Kasumi-1 (cell line): Measurements from ENCODE around the gene EEF2.

Source experiments
- DNase-seq, 2 experiments: peaks; one replicate each; lab custom pipeline; 2025; lab: John Stamatoyannopoulos, UW

Gene EEF2

GRCh38 chr19:3984584-3984907, 717 bp downstream of the EEF2 start:
- DNase-seq: no peak

GRCh38 chr19:3983936-3984583, 1.2 kb downstream of the EEF2 start:
- no peak for DNase-seq

GRCh38 chr19:3983542-3983914, 1.7 kb downstream of the EEF2 start:
- DNase-seq: no peak

- DNase-seq: no peak
Measured at GRCh38 chr19:3982701-3983541, 2.3 kb downstream of the EEF2 start.

GRCh38 chr19:3981736-3982681, 3.3 kb downstream of the EEF2 start:
- DNase-seq: no peak

GRCh38 chr19:3981373-3981735, 3.9 kb downstream of the EEF2 start:
- no peak for DNase-seq

GRCh38 chr19:3980353-3981251, 4.7 kb downstream of the EEF2 start:
- no peak for DNase-seq

- no peak for DNase-seq
Measured at GRCh38 chr19:3979674-3980352, 5.5 kb downstream of the EEF2 start.

- DNase-seq: no peak
Measured at GRCh38 chr19:3979289-3979673, 6.0 kb downstream of the EEF2 start.

- DNase-seq: no peak
Measured at GRCh38 chr19:3978145-3978544, 7.1 kb downstream of the EEF2 start.

- DNase-seq: no peak
Measured at GRCh38 chr19:3977242-3978143, 7.8 kb downstream of the EEF2 start.

GRCh38 chr19:3976495-3977241, 8.6 kb downstream of the EEF2 start:
- no peak for DNase-seq

GRCh38 chr19:3975637-3976087, 9.6 kb downstream of the EEF2 start:
- no peak for DNase-seq

GRCh38 chr19:3975144-3975543, 10.1 kb downstream of the EEF2 start:
- DNase-seq: no peak

GRCh38 chr19:3970808-3971598, 14.3 kb downstream of the EEF2 start, which contains the start of gene DAPK3:
Gene DAPK3, minus strand, starts transcription at chr19:3971099. Its CDS starts 1,364 bp downstream, at chr19:3969735.
- peak; percentile 94 to 96 for DNase-seq

GRCh38 chr19:3970313-3970807, 14.9 kb downstream of the EEF2 start:
- no peak for DNase-seq

GRCh38 chr19:3969435-3970312, 15.6 kb downstream of the EEF2 start:
- DNase-seq: no peak
